ENCODE results near the gene GINS1. TPM values are rescaled to one million over a fixed set of nuclear protein-coding genes. Genes with fewer than 3 reads are reported as not detected.

GINS1 gene
- total RNA-seq, 1 experiment from 2014 or later: 30.4 TPM

GRCh38 chr20:25397821-25398220, 9.7 kb upstream of the GINS1 start:
- POLR2A ChIA-PET: no interaction called here
- no peak for DNase-seq (ENCODE audit: low read depth, low spot score)
- ATAC-seq: no peak

More at GRCh38 chr20:25397821-25398220, 9.7 kb upstream of the GINS1 start:
- no peaks in the 10 kb centered on the region for H3K36me3 ChIP-seq (ENCODE audit: control insufficient read depth in 1 of 2, insufficient read depth in 2 of 2, low read length in 2 of 2)
- H3K79me2 ChIP-seq (ENCODE audit: insufficient read depth, low read length): no peaks in the 10 kb centered on the region
- no peak overlapping the region for H3K9ac ChIP-seq (ENCODE audit: low read length)
- intact Hi-C loops (cut with micrococcal nuclease): loop anchor here (2.0 to 10.0 kb wide), 2 partner anchors 333 to 405 kb away; partner anchors contain the start of gene APMAP
- no peak overlapping the region for H2AFZ ChIP-seq (ENCODE audit: low read depth, low read length, poor library complexity, severe bottlenecking)
- no peaks in the 10 kb centered on the region for H3K27me3 ChIP-seq (ENCODE audit: insufficient read depth, low read length)
- no peak overlapping the region for H3K4me3 ChIP-seq (replicated peaks in 1 of 2; ENCODE audit: low read depth in 1 of 2, low read length in 2 of 2)
- ChIA-PET CTCF (interaction anchor here (0.8 to 3.3 kb wide), 7 partner anchors 10 to 404 kb away, joined by 3 to 44 read pairs (median 19); partner anchors contain the start of gene GINS1), RAD21 (ENCODE audit: low non-redundant PET in 1 of 2, low total read pairs in 2 of 2, uncharacterized antibody in 2 of 2, unreplicated experiment in 2 of 2) (interaction anchor here in 1 of 2 experiments (0.7 to 1.5 kb wide), 2 partner anchors 102 to 104 kb away, joined by 3 read pairs; no protein-coding TSS in a partner anchor)
- H3K27ac ChIP-seq (ENCODE audit: low read depth, low read length): no peak overlapping the region
- no TSS peak for BruUV-seq (replicated peaks)
- no peaks in the 10 kb centered on the region for H3K9me2 ChIP-seq (ENCODE audit: insufficient read depth)
- H3K4me1 ChIP-seq (ENCODE audit: control insufficient read depth in 1 of 2, insufficient read depth in 2 of 2, low read length in 2 of 2): 0 out of 4 replicates have a peak, but pooled peaks cover 0 to 2% of the 10 kb centered on the region in 2 experiments
- H3K9me3 ChIP-seq (ENCODE audit: control insufficient read depth in 1 of 2, insufficient read depth in 1 of 2, low read depth in 1 of 2, low read length in 2 of 2): peaks cover 0 to 3% of the 10 kb centered on the region in 2 experiments; a peak in 1 of 4 replicates
- H3K4me2 ChIP-seq (ENCODE audit: low read length): no peak overlapping the region
- no peaks in the 10 kb centered on the region for H4K20me1 ChIP-seq (ENCODE audit: insufficient read depth)
- TF ChIP-seq, protein P1, sequence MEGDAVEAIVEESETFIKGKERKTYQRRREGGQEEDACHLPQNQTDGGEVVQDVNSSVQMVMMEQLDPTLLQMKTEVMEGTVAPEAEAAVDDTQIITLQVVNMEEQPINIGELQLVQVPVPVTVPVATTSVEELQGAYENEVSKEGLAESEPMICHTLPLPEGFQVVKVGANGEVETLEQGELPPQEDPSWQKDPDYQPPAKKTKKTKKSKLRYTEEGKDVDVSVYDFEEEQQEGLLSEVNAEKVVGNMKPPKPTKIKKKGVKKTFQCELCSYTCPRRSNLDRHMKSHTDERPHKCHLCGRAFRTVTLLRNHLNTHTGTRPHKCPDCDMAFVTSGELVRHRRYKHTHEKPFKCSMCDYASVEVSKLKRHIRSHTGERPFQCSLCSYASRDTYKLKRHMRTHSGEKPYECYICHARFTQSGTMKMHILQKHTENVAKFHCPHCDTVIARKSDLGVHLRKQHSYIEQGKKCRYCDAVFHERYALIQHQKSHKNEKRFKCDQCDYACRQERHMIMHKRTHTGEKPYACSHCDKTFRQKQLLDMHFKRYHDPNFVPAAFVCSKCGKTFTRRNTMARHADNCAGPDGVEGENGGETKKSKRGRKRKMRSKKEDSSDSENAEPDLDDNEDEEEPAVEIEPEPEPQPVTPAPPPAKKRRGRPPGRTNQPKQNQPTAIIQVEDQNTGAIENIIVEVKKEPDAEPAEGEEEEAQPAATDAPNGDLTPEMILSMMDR (IDR thresholded peaks at IDR 0.05 in 2 of 3, conservative IDR thresholded peaks at IDR 0.05 in 1 of 3; ENCODE audit: borderline replicate concordance in 1 of 3, insufficient read depth in 1 of 3, low read depth in 2 of 3, low read length in 2 of 3): no peak
- TF ChIP-seq SP1 (IDR thresholded peaks at IDR 0.05; ENCODE audit: low read depth): no peak
- TF ChIP-seq EGR1 (IDR thresholded peaks at IDR 0.05; ENCODE audit: low read depth): no peak
- no peak for TF ChIP-seq CBX3 (IDR thresholded peaks at IDR 0.05; ENCODE audit: low read depth)
- TF ChIP-seq POLR2A (IDR thresholded peaks at IDR 0.05; ENCODE audit: borderline replicate concordance, extremely low read depth, insufficient read depth, insufficient read length): no peak
- TF ChIP-seq TCF7L2 (IDR thresholded peaks at IDR 0.05; ENCODE audit: borderline replicate concordance, extremely low read depth, insufficient read depth, insufficient read length): no peak
- no peak for TF ChIP-seq CEBPB (IDR thresholded peaks at IDR 0.05; ENCODE audit: low read depth)
- no peak for TF ChIP-seq YY1 (IDR thresholded peaks at IDR 0.05; ENCODE audit: extremely low read depth, insufficient replicate concordance, low read depth, low read length)
- no peak for TF ChIP-seq SRF (IDR thresholded peaks at IDR 0.05; ENCODE audit: low read depth)
- no peak for TF ChIP-seq RAD21 (IDR thresholded peaks at IDR 0.05; ENCODE audit: low read depth)
- TF ChIP-seq JUND (IDR thresholded peaks at IDR 0.05): no peak
- TF ChIP-seq ZNF274 (IDR thresholded peaks at IDR 0.05; ENCODE audit: low read depth, low read length): no peak
- TF ChIP-seq ZBTB33 (IDR thresholded peaks at IDR 0.05; ENCODE audit: extremely low read depth, insufficient replicate concordance, low read length): no peak

Measured in HCT116 (cell line).